GM19043 (cell line): Measurements from ENCODE around the gene VPS13D.

Source experiments
- ATAC-seq: cut with Tn5 transposase; IDR thresholded peaks from one replicate; pipeline ENCODE4 v1.9.1; 2021; ENCODE audit warnings: low read depth; ENCODE audit not compliant: unreplicated experiment

Gene VPS13D

DNA sequence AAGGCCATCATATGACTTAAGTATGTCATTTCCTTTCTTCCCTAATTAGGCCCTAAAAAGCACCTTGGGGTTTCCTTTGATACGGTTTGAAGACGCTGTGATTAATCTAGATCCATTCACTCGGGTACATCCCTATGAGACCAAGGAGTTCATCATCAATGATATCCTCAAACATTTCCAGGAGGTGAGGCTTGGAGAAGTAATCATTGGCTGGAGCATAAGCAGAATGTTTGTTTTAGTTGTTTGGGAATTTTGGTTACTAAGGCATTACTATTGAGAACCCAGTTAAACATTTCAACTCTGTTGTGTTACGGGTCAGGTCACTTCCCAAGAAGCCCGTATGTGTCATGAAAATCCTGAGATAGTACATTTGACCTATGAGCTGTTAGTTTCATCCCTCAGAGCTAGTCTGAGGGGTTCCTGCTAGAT, 185.2 kb downstream of the VPS13D start:
- ATAC-seq = no peak

DNA sequence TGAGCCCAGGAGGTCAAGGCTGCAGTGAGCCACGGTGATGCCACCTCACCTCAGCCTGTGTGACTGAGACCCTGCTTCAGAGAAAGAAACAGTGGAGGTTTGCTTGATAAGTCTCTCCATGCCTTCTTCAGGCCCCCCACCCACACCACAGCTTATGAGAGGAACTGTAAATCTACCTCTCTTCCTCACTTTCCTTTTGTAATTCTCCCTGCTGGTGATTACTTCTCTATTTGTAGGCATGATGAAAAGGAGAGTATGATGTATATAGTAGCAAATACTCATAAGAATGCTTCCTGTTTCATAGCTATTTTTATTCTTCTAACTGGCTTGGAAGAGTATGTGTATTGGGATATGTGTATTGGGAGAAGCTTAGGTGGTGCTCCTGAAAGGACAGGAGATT, 186.3 kb downstream of the VPS13D start:
- ATAC-seq = no peak

GRCh38 chr1:12416744-12417143, 186.9 kb downstream of the VPS13D start:
- ATAC-seq = no peak

- ATAC-seq = no peak
Observed at GRCh38 chr1:12417389-12417788, 187.6 kb downstream of the VPS13D start.

DNA sequence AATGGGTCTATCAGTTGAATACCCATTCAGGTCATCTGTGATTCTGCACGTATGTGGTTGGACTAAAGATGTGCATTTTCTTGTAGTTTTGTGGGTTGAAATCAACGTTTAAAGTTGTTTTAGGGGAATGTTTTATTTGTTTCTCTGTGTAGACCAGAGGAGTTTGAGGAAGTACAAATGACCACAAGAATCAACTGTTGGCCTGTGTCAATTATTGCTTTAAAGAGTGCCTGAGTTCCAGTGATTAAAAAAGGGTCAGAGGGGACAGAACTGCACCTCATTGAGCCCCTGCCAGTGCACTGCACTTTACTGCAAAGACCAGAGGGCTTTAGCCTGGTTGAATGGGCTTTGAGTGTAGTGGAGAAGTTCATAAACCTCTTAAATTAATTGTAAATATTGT, 190.3 kb downstream of the VPS13D start:
- no peak for ATAC-seq

DNA sequence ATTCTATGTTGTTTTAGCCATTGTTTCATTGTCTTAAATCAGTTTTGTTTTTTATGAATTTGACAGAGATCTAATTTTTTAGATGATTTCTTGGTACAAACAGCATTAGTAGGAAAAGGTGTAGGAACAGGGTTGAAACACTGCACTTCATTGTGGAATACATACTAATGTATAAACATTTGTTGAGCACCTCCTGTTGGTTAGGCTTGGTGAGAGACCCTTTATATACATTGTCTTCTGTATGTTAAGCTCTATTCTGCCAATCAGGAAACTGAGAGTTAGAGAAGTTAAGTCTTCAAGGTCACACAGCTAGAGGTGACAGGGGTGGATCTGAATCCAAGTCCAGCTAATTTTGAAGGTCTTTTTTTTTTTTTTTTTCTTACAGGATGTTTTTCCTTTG, 192.7 kb downstream of the VPS13D start:
- ATAC-seq = no peak

DNA sequence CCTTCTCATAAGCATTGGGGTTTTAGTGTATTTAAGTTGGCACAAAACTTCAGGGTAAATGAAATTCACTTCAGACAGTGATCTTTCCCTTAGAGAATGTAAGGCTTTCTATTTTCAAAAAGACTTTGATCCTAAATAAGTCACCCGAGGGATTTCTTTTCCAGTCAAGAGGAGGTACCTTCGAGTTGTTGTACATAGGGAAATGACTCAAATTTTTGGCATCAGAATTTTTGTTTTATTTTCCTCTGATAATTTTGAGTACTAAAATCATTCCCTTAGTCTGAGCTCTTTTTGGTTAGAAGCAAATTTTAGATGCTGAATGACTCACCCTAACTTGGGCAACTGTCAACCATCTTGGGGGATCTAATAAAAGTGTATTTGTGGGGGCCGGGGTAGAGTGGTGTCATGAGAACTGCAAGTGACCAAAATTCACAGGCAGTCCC, 194.3 kb downstream of the VPS13D start:
- no peak for ATAC-seq

DNA sequence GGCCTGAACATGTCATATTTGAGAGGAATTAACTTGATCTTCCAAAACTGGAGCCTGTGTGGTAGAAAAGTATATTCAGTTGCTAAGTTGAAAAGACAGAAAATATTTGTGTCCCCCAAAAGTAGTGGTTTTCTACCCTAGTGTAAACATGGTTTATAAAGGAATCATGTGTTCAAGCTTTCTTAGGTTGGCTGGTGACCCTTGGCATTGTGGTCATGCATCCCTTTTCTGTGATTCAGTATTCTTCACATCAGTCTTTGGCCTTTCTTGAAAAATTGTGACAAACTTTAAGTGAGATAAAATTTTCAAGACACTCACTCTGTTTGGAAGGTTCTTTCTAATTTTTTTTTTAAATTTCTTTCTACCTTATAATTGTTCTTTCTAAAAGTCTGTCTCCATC, 195.0 kb downstream of the VPS13D start:
- ATAC-seq = no peak

DNA sequence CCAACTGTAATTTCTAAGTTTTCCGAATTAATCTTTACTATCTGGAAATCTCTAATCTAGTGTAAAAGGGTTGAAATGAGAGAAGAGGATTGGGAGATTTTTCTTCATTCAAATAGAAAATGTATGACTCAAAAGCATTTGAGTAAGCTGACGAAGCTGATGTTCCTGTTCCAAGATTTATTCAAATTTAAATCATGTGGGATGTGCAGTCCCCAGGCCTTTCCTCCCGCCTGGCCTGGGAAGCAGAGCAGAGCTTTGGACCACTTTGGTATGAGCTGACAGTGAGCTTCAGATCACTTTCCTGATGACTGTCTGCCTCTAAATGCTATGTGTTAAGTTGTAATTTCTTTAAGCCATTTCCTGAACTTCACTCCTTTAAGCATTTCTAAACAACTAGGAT, 196.2 kb downstream of the VPS13D start:
- no peak for ATAC-seq

- no peak for ATAC-seq
Observed at GRCh38 chr1:12428334-12428733, 198.5 kb downstream of the VPS13D start.

- ATAC-seq = no peak
Observed at GRCh38 chr1:12430525-12430924, 200.7 kb downstream of the VPS13D start.

GRCh38 chr1:12432897-12433296, 203.1 kb downstream of the VPS13D start:
- no peak for ATAC-seq

DNA sequence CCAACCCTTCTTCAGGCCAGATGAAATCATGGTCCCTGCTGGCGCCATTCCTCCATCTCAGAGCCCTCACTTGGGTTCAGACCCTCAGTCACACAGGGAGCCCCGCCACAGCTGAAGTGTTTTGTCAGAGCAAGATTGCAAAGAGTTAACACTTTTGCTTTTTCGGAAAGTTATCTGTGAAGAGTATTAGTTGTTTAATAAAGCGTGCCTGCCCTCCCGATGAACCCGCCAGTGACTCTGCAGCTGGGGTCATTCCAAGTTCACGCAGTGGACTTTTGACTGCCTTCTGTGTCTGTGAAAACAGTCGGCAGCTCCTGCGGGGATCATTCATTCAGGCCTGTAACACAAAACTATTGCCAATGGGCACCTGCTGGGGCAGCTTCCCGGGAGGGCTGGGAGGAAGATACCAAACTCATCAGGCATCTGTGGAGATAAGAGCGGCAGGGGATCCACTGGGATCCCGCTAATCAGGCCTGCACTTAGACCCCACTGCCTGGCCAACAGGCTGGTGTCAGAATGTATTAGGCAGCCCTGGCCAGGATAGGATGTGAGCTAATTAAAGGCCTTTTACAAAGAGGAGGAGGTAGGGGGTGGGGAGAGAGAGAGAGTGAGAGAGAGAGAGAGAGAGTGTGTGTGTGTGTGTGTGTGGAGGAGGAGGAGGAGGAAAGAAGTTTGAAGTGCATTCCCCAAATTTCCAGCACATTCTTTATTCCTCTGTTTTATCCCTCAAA, 203.7 kb downstream of the VPS13D start:
- ATAC-seq = no peak

GRCh38 chr1:12434174-12434573, 204.3 kb downstream of the VPS13D start:
- ATAC-seq = no peak

GRCh38 chr1:12434686-12435085, 204.9 kb downstream of the VPS13D start:
- ATAC-seq = no peak

DNA sequence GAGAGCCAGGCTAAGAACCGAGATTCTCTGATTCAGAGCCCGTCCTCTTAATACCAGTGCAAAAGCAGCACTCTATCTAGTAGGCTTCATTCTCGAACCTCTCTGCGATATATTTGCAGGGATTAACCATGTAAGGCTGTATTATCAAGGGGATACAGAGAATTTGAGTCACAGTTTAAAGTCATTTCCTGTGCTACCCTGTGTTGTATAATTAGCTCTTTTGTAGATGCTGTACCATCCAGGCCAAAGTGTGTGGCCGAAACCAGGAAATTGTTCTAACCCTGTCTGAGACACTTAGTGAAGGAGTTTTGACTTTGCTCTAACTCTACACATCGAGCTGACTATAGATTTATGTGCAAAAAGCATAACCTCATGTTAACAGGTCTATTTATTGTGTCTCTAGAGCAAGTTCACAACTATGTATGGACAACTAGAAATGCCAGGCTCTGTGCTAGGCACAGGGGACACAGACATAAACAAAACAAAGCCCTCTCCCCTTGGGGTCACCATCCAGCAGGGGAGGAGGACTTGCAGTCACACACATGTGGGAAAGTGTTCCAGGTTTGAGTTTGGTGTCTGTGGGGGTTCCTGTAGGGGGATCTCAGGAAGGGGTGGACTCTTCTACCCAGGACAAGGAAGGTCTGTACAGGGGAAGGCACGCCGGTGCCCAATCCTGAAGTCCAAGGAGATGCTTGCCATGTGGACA, 206.0 kb downstream of the VPS13D start:
- ATAC-seq = peak; percentile 72

DNA sequence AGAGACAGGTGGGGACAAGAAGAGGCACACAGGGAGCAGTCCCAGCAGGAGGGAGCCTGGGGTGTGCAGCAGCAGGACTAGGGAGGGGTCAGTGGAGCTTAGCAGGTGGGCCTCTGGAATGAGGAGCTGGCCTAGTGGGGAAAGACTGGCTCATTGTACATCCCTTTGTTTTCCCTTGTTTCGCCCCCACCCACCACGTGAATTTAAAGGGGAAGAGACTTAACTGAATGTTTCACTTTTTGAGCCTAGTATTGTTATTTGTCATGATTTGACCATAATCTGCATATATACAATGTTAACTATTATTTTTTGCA, 206.5 kb downstream of the VPS13D start:
- no peak for ATAC-seq

DNA sequence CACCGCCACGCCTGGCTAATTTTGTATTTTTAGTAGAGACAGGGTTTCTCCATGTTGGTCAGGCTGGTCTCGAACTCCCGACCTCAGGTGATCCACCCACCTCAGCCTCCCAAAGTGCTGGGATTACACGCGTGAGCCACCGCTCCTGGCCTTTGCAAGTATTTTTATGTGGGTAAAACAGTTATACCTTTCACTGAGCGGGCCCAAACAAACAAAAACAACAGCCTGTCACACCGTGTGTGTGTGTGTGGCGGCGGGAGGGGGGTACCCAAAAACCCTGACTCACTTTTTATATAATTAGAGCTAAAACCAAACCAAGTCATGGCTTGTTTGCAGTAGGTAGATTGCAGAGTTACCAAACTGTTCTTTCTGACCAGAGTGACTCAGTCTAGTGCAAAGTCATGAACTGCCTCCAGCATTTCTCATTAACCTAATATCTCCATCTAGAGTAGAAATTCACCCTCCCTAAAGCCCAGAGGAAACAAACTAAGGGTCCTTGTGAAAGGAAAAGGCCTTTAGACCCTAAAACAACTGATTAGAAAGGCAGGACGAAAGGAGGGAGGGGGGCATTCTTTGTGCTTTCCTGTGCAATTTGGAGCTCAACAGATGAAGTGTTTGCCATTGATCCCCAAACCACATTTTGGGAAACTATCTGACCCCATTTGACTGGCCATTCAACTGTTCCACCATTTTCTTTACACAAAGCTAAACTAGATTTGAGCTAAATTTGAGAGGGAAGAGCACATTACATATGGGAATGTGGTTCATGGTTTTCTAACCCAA, 207.2 kb downstream of the VPS13D start:
- ATAC-seq = no peak

- ATAC-seq = no peak
Observed at GRCh38 chr1:12437629-12438028, 207.8 kb downstream of the VPS13D start.

DNA sequence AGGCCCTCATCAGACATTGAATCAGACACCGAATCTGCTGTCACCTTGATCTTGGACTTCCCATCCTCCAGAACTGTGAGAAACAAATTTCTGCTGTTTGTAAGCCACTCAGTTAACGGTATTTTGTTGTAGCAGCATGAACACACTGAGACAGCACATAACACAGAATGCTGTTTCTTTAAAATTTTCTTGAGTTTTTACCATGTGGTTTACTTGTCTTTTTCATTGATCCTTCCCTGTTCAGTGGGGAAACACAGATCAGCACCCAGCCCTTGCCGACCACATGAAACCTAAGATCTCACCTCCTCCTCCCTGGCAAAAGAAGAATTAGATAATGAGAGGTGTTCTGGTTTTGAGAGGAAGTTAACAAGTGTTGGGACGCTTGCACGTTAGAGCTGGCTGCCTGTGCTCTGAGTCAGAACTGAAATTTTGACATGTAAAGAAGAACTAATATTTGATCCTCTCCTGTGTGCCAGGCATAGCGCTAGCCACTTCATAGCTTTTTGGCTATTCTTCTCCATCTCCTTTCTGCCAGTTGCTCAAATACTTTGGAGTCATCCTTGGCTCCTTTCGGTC, 208.6 kb downstream of the VPS13D start:
- no peak for ATAC-seq

DNA sequence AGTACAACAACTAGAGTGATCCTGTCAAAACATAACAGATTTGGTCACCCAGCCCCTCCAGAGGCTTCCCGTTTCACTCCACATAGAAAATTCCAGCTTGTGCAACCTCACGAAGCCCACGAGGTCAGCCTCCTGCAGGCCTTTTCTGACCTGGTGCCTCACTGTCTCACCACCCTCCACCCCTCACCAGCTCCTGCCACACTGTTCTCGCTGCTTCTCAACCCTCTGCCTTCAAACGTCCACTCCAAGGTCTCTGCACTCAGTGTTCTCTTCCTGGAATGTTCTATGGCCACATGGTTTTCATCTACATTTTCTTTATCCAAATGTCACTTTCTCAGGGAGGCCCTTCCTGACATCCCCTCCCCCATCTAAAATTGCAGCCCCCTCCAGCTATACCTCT, 209.2 kb downstream of the VPS13D start:
- ATAC-seq = no peak
